Measurements from ENCODE around the gene GPR78.

Gene GPR78, protein sequence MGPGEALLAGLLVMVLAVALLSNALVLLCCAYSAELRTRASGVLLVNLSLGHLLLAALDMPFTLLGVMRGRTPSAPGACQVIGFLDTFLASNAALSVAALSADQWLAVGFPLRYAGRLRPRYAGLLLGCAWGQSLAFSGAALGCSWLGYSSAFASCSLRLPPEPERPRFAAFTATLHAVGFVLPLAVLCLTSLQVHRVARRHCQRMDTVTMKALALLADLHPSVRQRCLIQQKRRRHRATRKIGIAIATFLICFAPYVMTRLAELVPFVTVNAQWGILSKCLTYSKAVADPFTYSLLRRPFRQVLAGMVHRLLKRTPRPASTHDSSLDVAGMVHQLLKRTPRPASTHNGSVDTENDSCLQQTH

DNA sequence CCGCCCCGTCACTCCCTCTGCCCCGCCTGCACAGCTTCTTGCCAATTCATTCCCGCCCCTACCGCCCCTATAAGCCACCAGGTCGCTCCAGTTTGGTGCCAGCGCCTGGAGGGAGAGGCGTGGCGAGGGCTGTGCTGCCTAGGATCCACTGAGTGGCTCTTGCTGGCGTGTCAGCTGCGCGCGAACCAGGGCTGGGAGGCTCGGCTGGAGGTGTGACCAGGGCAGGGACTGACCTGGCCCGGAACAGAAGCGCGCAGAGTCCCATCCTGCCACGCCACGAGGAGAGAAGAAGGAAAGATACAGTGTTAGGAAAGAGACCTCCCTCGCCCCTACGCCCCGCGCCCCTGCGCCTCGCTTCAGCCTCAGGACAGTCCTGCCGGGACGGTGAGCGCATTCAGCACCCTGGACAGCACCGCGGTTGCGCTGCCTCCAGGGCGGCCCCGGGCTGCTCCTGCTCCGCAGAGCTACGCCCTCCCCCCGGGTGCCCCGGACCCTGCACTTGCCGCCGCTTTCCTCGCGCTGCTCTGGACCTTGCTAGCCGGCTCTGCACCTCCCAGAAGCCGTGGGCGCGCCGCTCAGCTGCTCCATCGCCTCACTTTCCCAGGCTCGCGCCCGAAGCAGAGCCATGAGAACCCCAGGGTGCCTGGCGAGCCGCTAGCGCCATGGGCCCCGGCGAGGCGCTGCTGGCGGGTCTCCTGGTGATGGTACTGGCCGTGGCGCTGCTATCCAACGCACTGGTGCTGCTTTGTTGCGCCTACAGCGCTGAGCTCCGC, at the start of gene GPR78:
Gene GPR78, plus strand, starts transcription at position 72 of the 773 bp plus-strand sequence. Its CDS starts 591 bp downstream, at position 663.
- DNase-seq: no peak

DNA sequence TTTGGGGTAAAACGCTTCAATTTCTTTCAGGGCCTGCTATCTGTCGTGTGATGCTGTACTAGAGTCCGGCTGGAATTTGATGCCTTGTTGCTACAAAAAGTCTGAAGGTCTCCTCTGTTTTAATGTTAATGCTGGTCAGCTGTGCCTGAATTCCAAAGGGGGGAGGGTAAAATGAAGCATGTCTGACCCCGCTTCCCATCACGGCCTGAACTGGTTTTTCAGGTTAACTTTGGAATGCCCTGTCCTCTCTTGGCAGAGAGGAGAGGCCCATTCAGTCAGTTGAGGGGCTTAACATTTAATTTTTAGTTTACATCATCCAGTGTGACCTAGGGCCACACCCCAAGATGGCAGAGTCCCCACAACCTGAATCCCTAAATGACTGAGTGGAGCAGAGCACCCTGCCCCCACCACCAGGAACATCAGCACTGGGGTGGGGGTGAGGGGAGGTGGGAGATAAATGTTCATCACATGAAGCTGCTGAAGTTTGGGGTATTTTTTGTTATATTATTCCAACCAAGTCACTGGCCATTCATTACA, 47.9 kb upstream of the GPR78 start:
- DNase-seq: no peak

DNA sequence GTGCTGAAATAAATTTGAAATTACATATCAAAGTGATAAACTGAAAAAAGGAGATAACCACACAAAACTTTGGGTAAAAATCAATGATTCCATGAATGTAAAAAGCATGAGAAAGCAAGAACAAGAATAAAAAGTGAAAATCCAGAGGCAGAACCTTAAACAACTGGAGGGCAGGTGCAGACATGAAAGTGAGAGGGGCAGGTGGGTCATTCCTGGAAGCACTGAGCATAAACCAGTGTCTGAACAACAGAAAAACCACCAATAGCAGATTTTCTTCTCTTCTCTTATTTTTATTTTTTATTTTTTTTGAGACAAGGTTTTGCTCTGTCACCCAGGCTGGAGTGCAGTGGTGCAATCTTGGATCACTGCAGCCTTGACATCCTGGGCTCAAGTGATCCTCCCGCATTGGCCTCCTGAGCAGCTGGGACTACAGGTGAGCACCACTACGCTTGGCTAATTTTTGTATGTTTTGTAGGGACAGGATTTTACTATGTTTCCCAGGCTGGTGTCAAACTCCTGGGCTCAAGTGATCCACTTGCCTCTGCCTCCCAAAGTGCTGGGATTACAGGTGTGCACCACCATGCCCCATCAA, 46.8 kb upstream of the GPR78 start:
- DNase-seq: no peak

DNA sequence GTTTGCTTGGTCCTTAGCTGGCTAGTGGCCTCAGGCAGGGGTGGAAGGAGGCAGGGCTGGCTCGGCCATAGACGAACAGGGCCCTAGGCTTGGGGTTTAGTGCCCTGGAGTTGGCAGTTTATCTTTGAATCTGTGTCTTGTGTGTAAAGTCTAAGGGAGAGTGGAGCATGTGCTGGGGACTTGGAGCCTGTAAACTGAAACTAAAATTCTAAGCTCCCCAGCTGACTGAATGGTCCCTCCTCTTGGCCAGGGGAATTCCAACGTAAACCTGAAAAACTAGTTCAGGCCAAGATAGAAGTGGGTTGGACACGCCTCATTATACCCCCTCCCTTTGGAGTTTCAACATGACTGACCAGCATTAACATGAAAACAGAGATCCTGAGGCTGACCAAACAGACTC, 46.1 kb upstream of the GPR78 start:
- no peak for DNase-seq

DNA sequence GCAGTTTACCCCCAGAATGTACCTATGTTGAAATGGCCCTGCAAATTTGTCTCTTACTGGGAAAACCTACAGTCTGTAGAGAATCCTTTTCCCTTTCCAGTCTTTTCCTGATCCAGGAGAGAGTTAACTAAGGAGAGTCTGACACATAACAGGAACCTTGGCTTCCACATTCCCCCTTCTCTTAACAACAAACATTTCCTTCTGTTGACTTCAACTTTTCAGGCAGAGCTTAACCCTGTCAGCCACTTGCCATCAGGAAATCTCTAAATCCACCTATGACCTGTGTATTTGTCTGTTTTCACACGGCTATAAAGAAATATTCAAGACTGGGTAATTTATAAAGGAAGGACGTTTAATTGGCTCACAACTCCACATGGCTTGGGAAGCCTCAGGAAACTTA, 45.6 kb upstream of the GPR78 start:
- DNase-seq: no peak

DNA sequence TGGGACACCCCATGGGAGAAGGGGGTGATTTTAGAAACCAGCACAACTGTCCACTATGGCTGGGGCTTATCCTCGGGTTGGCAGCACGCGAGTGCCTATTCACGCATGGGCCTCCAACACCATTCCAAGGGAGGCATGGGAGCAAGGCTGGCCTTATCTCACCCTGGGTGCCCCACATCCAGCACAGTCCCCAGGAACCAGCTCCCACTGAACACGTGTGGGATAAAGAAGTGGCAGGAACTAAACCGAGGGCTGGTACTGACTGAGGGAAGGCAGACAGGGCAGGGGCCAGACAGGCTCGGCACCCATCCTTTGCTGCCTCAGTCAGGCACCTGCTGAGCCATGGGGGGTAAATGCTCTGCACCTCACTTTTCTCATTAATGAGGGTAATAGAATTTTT, 43.7 kb upstream of the GPR78 start:
- DNase-seq: no peak

DNA sequence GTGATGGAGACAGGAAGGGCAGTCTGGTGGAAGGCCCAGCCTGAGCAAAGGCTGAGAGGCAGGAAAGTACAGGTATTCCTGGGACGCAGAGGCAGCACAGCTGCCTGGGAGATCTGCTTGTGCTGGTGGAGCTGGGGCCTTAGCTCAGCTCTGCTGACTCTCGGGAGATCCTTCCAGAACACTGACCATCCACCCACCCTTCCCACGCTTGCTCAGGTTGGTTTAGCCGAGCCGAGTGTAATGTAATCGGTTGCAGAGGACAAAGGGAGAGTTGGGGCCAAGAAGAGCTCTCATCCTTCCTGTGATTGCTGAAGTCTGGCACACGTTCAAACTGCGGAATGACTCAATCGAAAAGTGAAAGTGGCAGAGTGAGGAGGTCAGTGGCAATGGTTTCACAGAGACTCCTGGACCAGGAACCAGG, 43.1 kb upstream of the GPR78 start:
- DNase-seq: peak in 2 of 14 donors; percentile 6 to 14

DNA sequence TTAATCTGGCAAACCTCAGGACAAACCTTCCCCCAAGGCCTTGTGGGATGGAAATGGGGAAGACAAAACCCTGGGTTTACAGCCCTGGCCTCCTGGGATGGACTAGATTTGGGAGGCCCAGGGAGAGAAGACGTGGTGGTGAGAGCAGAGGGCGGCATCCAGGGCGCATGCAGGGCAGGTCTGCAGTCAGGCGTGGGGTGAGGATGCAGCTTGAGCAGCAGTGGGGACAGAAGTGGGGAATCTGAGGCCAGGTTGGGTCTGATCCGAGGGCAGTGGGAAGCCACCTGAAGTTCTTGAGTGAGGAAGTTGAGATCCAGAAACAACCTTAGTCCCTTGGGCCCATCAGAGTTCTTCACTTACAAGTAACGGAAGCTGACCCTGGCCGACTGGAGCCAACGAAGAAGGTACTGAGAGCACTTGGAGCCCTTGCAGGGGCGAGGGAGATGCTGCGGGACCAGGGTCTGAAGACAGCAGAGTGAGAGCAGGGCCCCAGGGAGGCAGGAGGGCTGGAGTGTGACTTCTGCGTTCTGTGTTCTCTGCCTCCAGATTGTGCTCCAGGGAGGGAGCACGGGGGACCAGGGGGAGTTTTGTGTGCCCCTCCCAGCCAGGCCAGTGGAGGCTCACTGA, 42.0 kb upstream of the GPR78 start:
- DNase-seq: no peak

DNA sequence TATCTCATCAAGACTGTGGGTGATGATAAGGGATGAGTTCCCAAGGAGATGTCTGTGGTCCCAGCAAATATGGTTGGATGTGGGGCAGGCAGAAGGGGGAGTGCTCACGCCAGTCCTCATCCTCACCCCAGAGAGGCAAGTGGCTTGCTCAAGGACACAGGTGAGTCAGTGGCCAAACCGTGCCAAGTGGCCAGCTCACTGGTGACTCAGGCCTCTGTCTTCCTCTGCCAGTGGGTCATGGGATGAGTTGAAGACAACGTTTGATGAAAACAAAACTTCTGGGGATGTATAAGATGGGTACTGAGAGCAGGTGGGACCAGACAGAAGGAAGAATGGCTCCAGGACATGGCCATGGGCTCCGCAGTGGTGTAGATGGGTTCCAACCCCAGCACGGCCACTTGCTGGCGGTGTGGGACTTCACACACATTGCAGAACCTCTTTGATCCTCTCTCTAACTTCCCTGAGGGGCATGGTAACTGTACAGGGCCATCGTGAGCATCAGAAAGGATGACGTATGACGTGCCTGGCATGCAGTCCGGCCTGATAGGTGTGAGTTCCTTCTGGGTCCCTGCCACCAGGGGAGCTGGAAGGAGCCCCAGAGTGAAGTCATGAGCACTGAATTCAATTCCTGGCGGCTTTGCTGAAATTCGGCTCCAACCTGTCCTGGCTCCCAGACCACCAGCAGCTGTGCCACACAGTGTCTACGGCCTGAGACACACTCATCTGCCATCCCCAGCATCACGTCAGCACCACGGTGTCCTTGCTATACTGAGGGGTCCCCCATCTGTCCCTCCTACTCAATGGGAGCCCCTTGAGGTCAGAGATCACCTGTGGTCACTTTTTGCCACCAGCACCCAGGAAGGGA, 41.3 kb upstream of the GPR78 start:
- DNase-seq: no peak

DNA sequence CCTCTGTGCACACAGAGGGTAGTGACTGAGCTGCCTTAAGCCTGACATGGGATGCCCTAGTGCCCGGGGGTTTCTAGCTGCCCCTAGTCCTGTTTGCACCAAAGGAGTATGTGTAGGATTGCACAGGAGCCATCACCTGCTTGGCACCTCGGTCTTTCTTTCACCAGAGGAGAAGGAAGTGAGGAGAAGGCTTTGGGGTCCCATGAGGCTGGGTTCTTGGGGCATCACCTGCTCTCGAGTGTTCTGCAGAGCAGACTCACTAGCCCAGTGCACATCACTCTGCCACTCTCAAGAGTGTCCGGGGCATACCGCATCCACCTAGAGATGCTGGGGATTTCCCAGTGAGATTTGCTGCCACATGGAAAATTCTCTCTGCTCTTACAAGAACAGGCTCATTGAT, 40.5 kb upstream of the GPR78 start:
- DNase-seq: no peak

DNA sequence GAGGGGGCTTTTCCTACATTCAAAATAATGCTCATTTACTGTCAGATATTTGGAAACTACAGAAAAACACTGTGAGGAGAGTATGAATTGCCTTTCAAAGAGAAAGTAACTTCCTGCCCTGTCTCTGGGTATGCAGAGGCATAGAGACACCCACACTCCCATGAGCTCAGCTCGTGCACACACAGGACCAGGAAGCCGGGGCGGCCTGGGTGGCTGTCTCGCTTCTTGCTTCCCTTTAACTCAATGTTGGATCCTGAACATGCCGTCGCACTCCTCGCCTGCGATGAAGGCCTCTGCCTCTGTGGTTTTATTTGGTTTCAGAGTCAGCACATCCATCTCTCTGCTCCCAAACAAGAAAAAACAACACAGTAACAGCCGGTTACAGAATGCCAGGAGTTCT, 40.1 kb upstream of the GPR78 start:
- DNase-seq: peak in 1 of 14 donors; percentile 5

DNA sequence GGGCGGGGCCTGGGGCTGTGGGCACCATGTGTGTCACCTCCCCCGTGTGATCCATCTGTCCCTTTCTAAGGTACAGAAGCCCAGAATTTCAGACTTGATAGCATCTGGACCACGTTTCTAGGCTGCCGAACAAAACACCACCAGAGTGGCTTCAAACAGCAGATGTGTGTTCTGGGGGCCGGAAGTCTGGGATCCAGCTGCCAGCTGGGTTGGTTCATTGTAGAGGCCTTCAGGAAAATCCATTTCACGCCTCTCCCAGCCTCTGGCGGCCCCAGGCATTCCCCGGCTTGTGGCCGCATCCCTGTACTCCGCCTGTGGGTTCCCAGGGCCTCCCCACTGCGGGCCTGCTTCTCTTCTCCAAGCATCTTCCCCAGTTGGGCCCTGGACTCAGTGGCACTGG, 39.6 kb upstream of the GPR78 start:
- DNase-seq: no peak

DNA sequence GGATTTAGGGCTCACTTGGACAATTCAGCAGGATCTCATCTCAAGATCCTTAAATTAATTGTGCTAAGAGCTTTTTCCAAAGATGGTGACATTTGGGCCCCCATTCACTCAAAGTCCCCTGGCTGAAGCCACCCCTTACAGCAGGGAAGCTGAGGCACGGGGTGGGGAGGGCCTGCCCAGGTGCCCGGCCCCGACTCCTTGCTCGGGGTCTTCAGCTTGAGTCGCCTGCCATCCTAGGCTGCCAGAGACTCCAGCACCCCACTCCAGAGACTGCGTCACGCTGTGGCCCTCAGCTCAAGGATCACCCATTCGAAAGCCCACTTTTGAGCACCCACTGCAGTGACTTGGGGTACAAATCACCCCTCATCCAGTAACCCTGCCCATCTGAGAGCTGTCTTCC, 39.2 kb upstream of the GPR78 start:
- DNase-seq: no peak

DNA sequence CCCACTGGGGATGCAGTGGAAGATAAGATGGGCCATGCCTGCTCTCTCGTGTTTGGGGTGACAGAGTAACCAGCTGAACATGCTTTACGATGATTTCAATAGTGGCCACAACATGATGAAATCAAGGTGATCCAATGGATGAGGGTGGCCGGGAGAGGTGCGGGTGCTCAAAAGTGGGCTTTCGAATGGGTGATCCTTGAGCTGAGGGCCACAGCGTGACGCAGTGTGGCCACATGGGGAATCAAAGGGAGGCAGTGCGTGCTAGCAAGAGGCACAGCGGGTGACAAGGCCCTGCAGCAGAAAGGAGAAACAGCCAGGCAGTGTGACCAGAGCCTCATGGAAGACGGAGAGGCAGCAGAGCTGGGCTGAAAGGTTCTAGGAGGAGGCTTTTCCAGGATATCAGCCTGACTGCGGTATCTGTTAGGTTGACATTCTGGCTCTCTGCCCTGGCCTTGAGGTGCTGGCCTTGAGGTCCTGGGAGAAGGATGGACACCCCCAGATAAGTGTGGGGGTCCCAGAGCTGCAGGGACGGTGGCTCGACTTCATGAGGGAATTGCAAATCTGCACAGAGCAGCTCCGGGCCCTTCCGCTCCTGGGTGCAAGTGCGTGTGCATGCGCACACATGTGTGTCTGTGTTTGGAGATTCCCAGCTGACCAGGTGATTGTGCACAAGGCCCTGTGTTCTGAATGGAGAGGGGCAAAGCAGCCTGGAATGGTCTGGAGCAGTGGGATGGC, 38.0 kb upstream of the GPR78 start:
- DNase-seq: no peak

DNA sequence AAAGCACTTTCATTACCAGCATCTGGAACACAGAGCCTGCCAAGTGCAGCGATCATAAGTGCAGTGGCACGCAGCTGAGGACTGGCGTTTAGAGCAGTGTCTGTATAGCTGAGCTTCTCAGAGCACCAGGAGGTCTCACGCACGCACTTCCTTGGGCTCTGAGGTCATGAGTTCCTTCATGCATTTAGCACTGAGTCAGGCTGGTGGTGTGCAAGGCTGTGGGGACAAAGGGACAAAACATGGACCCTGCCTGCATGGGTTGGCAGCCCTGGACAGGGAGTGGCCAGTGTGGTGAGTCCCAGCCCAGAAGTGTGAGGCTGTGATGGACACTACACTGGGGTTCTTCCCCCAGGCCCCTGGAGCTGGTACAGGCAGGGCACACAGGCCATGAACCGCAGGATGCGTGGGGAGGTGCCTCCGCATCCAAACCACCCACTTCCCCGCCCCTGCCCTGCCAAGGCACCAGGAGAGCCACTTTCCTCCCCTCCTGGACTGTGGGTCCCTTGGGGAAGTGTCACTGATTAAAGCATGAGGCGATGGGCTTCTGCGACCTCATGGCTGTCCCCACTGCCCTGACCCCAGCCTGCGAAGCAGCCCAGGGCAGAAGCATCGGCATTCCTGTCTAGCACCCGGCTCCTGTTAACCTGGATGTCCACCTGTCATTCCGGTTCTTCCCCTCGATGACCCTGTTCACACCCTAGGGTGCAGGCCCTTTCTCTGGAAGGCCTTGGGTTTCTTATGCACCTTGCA, 37.2 kb upstream of the GPR78 start:
- DNase-seq: no peak

DNA sequence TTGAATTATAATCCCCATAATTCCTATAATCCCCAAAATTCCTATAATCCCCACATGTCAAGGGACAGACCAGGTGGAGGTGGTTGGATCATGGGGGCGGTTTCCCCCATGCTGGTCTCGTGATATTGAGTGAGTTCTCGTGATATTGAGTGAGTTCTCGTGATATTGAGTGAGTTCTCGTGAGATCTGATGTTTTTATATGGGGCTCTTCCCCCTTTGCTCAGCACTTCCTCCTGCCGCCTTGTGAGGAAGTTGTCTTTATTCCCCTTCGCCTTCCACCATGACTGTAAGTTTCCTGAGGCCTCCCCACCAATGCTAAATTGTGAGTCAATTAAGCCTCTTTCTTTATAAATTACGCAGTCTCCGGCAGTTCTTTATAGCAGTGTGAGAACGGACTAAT, 36.6 kb upstream of the GPR78 start:
- DNase-seq: no peak

DNA sequence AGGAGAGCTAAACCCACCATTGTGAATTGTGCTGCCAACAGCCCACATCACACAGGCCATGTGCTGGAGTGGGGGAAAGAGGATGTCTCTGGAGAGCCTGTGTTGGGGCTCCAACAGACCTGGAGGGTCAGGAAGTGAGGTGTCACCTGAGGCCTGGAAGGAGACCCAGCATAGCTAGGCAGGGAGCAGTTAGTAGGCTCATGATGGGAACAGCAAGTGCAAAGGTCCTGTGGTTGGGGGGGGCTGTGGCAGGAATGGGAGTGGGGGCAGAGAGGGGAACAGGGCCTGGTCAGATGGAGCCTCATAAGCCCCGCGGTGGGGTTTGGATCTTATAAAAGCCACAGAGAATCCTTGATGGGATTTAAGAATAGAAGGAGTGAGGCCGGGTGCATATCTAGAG, 35.9 kb upstream of the GPR78 start:
- no peak for DNase-seq

DNA sequence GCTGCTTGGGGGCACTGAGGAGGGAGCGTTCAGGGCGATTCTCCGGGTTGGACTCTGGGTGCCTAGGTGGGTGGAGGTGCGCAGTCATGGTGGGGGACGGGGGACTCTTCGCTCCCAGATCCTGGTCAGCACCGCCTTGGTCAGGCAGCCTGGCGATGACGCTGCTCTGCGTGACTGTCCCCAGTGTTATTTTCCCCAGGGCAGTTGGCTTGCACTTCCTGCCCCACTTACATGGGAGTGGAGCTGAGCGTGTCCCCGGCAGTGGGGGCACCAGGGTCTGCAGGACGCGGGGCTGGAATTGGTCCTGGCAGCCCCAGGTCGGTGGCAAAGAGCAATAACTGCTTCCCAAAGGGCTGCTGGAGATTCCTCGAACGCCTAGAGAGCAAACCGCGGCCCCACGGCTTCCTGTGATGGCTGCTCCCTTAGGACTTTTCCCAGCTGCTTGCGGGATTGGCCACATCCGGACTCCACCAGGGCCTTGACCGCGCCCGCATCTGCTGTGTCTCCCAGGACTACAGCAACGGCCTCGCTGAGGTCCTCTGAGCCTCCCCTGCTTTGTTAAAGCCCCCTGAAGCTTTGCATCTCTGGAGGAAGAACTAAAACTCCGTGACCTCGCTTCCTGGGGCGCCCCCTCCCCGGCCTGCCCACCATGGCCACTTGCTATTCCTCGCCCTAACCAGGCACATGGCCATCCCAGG, 35.3 kb upstream of the GPR78 start:
- no peak for DNase-seq

DNA sequence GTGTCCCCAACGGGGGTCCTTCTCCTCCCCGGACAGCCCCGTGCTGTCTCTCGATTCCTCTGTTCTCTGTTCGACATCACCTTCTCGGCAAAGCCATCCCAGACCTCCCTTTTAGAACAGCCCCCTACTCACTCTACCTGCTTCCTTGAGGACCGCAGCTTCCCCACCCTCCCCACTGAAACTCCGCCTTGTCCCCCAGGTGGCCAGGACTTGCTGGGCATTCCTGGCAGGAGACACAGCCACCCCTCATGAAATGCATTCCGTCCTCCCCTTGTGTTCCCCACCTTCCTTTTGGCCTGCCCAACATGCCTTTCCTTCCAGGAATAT, 34.8 kb upstream of the GPR78 start:
- DNase-seq: no peak

DNA sequence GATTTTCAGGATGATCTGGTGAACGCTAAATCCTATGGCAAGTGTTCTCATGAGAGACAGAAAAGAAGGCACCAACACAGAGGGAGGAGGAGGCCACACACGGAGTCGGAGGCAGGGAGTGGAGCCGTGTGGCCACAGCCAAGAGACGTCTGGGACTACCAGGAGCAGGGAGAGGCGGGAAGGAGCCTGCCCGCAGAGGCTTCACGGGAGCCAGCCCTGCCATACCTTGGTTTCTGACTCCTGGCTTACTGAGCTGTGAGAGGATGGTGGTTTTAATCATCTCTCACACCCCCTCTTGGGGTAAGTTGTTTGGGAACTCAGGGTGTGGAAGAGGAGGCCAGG, 33.5 kb upstream of the GPR78 start:
- DNase-seq: no peak
